PC-9 (cell line): ENCODE measurements around the gene TMSB15B.

Experiments used
- EZH2 ChIP-seq: fragments of 200-600 bp; sonication (generic); IDR thresholded peaks from 2 replicates; pipeline ENCODE4 v1.8.0; 2017; ENCODE audit warnings: antibody characterized with exemption, low read depth
- TF ChIP-seq, protein P1 (sequence below): fragments of 200-600 bp; sonication (generic); conservative IDR thresholded peaks from 2 replicates; pipeline ENCODE4 v1.6.1; 2017; ENCODE audit warnings: mixed run types, antibody characterized with exemption, mild to moderate bottlenecking, moderate library complexity

DNA sequence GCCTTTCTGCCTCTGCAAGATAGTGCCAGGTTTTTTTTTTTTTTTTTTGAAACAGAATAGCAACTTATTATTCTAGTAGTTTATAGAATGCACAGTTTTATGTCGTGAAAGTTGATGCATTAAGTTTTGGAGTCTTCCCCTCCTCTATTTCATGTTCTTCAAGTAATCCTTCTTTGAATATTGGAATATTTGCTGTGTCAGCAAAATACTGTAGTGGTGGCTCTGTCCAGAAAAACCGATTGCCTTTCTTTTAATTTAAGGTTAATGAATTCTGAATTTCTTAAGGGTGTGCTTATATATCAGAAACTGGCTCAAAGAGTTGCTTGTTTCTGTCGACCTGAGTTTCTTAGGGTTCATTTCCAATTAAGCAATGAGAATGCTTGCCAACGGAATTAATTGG is 34.8 kb upstream of the TMSB15B start:
- TF ChIP-seq, protein P1, sequence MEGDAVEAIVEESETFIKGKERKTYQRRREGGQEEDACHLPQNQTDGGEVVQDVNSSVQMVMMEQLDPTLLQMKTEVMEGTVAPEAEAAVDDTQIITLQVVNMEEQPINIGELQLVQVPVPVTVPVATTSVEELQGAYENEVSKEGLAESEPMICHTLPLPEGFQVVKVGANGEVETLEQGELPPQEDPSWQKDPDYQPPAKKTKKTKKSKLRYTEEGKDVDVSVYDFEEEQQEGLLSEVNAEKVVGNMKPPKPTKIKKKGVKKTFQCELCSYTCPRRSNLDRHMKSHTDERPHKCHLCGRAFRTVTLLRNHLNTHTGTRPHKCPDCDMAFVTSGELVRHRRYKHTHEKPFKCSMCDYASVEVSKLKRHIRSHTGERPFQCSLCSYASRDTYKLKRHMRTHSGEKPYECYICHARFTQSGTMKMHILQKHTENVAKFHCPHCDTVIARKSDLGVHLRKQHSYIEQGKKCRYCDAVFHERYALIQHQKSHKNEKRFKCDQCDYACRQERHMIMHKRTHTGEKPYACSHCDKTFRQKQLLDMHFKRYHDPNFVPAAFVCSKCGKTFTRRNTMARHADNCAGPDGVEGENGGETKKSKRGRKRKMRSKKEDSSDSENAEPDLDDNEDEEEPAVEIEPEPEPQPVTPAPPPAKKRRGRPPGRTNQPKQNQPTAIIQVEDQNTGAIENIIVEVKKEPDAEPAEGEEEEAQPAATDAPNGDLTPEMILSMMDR, result no peak
- no peak for TF ChIP-seq EZH2
